NCI-H460 (cell line): ENCODE results near the gene STK11. TPM values are rescaled to one million over a fixed set of nuclear protein-coding genes. Genes with fewer than 3 reads are reported as not detected.

ENCODE experiments used
- total RNA-seq: library from RNA; depleted of rRNA; stranded (reverse); fragments of >200 nt; shearing (Covaris generic); gene quantifications from 2 replicates; pipeline ENCODE4 v1.2.3, GENCODE V29; 2014; rRNA removed

The STK11 gene
- total RNA-seq, 1 experiment from 2014 or later, result 28.7 TPM

Other genes with a start within 250 kb of the STK11 start
- gene WDR18, start 221.4 kb upstream of the STK11 start, total RNA-seq, result 54.0 and 59.4 TPM in 2 replicates
- not detected in 2 replicates for gene GRIN3B, start 205.4 kb upstream of the STK11 start, total RNA-seq
- 89.3 and 95.8 TPM in 2 replicates for gene TMEM259, start 184.7 kb upstream of the STK11 start, total RNA-seq
- not detected in 2 replicates for gene RNU6-2, start 184.3 kb upstream of the STK11 start, total RNA-seq
- gene CNN2, start 179.2 kb upstream of the STK11 start, total RNA-seq, result 22.2 and 27.5 TPM in 2 replicates
- 14.0 and 20.0 TPM in 2 replicates for gene ABCA7, start 165.7 kb upstream of the STK11 start, total RNA-seq
- gene ARHGAP45, start 138.6 kb upstream of the STK11 start, total RNA-seq, result 0.92 and 2.5 TPM in 2 replicates
- gene POLR2E, start 110.4 kb upstream of the STK11 start, total RNA-seq, result 102 and 108 TPM in 2 replicates
- gene GPX4, start 101.8 kb upstream of the STK11 start, total RNA-seq, result 219 and 260 TPM in 2 replicates
- gene SBNO2, start 31.5 kb upstream of the STK11 start, total RNA-seq, result 27.7 and 28.0 TPM in 2 replicates
- 1.8 and 3.1 TPM in 2 replicates for gene CBARP, start 32.2 kb downstream of the STK11 start, total RNA-seq
- gene ATP5F1D, start 36.0 kb downstream of the STK11 start, total RNA-seq, result 37.2 and 37.8 TPM in 2 replicates
- 16.5 and 21.4 TPM in 2 replicates for gene MIDN, start 42.8 kb downstream of the STK11 start, total RNA-seq
- gene CIRBP, start 63.6 kb downstream of the STK11 start, total RNA-seq, result 134 and 148 TPM in 2 replicates
- 42.7 and 59.3 TPM in 2 replicates for gene FAM174C, start 69.8 kb downstream of the STK11 start, total RNA-seq
- 0.62 TPM in 1 of 2 replicates, not detected in the other for gene EFNA2, start 80.1 kb downstream of the STK11 start, total RNA-seq
- 52.3 and 78.2 TPM in 2 replicates for gene NDUFS7, start 178.1 kb downstream of the STK11 start, total RNA-seq
- 9.7 and 10.3 TPM in 2 replicates for gene GAMT, start 195.8 kb downstream of the STK11 start, total RNA-seq
- gene DAZAP1, start 201.8 kb downstream of the STK11 start, total RNA-seq, result 101 and 122 TPM in 2 replicates
- gene RPS15, start 232.6 kb downstream of the STK11 start, total RNA-seq, result 1,189 and 1,346 TPM in 2 replicates
- 0.02 TPM in 1 of 2 replicates, not detected in the other for gene APC2, start 244.3 kb downstream of the STK11 start, total RNA-seq